Adrenal gland (tissue), 5 donors: ENCODE measurements around the gene RIBC1.

Experiments used
- POLR2A ChIP-seq, 2 donors: fragments of 450-650 bp; IDR thresholded peaks; one replicate each; pipeline ENCODE4 v1.6.1; 2017; ENCODE audit warnings: antibody characterized with exemption in 2 of 2, mild to moderate bottlenecking in 2 of 2, moderate library complexity in 1 of 2
- TF ChIP-seq, protein P1 (sequence below), 6 experiments: fragments of 450-650 bp in 4 of 6; fragments of 200-600 bp in 2 of 6; sonication (generic) in 1 of 6; IDR thresholded peaks; 1 replicate in 5 of 6; 2 replicates in 1 of 6; pipeline versions ENCODE4 v1.5.1 to v1.8.0; 2016 to 2021; ENCODE audit warnings: antibody characterized with exemption in 6 of 6, mild to moderate bottlenecking in 2 of 6, moderate library complexity in 1 of 6
- donor health status: DM: no; HTN: no; CAD: no.

DNA sequence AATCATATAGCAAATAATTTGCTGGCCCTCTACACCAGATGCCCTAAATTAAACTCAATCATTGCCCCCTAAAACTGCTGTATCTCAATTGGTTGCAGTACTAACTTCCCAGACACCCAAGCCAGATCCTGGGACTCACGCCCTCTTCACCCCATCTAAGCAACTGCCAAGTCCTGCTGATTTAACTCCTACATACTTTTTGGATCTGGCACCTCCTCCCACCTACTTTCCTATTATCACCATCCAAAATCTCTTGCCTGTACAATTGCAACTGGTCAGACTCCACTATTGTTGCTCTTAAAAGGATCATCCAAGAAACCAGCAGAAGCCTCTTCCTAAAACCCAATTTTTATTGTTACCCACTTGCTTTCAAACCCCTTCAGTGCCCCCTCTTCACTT is 16.2 kb downstream of the RIBC1 start:
- TF ChIP-seq, protein P1, sequence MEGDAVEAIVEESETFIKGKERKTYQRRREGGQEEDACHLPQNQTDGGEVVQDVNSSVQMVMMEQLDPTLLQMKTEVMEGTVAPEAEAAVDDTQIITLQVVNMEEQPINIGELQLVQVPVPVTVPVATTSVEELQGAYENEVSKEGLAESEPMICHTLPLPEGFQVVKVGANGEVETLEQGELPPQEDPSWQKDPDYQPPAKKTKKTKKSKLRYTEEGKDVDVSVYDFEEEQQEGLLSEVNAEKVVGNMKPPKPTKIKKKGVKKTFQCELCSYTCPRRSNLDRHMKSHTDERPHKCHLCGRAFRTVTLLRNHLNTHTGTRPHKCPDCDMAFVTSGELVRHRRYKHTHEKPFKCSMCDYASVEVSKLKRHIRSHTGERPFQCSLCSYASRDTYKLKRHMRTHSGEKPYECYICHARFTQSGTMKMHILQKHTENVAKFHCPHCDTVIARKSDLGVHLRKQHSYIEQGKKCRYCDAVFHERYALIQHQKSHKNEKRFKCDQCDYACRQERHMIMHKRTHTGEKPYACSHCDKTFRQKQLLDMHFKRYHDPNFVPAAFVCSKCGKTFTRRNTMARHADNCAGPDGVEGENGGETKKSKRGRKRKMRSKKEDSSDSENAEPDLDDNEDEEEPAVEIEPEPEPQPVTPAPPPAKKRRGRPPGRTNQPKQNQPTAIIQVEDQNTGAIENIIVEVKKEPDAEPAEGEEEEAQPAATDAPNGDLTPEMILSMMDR (IDR thresholded peaks at IDR 0.05): no peak
- TF ChIP-seq POLR2A (IDR thresholded peaks at IDR 0.05): no peak
